Mucosa of descending colon (tissue), 3 donors: Measurements from ENCODE around the gene ZNF385A. TPM values are rescaled to one million over a fixed set of nuclear protein-coding genes. Genes with fewer than 3 reads are reported as not detected.
A peak's percentile ranks its signal among the peaks of the same experiment; 100 is the strongest.

Source experiments
- ATAC-seq: fragments of 200-7000 bp; cut with Tn5 transposase; one replicate; pipeline ENCODE4 v1.9.1; 2020; ENCODE audit warnings: mild to moderate bottlenecking, moderate library complexity
- DNase-seq, 3 donors: peaks; one replicate each; pipeline ENCODE4 v3.0.0-alpha.2; 2020
- H3K36me3 ChIP-seq: fragments of 200-600 bp; one replicate; pipeline ENCODE4 v1.8.0; 2021; ENCODE audit warnings: low read depth, mild to moderate bottlenecking
- H3K4me1 ChIP-seq: fragments of 200-600 bp; one replicate; pipeline ENCODE4 v1.8.0; 2021; ENCODE audit warnings: low read depth, mild to moderate bottlenecking
- H3K4me3 ChIP-seq: fragments of 200-600 bp; one replicate; pipeline ENCODE4 v1.8.0; 2021; ENCODE audit warnings: mild to moderate bottlenecking
- H3K9me3 ChIP-seq: fragments of 200-600 bp; one replicate; pipeline ENCODE4 v1.8.0; 2021; ENCODE audit warnings: mild to moderate bottlenecking
- CTCF ChIP-seq: fragments of 200-600 bp; IDR thresholded peaks from one replicate; pipeline ENCODE4 v1.8.0; 2022; ENCODE audit warnings: antibody characterized with exemption, mild to moderate bottlenecking
- intact Hi-C, 2 donors: fragments of 100-400 bp; cut with DNase I in 1 of 2; cut with micrococcal nuclease in 1 of 2; formaldehyde crosslinking; loops; one replicate each; pipeline versions ENCODE4 v1.11.0 to v1.11.1; 2022; cut with DNase I, micrococcal nuclease
- total RNA-seq, 3 donors: library from RNA; stranded (reverse); fragmentation: NEBNext Ultra II Directional in 2 of 3; extraction: Animal tissue kit (Norgen Biotek cat#: 25700) in 2 of 3; gene quantifications; one replicate each; pipeline versions ENCODE4 v1.2.1 to v1.2.4, GENCODE V29; 2021 to 2023
- donor health status: DM: no; HTN: no; CAD: no; lungs with moderate emphysema.
- donor health status: DM: no; HTN: no; CAD: no.
- donor health status: DM: no; HTN: yes; CAD: no.

Gene ZNF385A
- total RNA-seq, 3 donors from 2014 or later = 3.5 to 15.0 (median 10.4) TPM

- ATAC-seq (no peak), DNase-seq (no peak)
- intact Hi-C loops = no loop called here
- Histone ChIP-seq H3K36me3 (no peaks in the 10 kb centered on the region), H3K4me1 (peaks cover 12% of the 10 kb centered on the region), H3K9me3 (no peaks in the 10 kb centered on the region), H3K4me3 (no peak overlapping the region)
- no peak for TF ChIP-seq CTCF
Measured at GRCh38 chr12:54374562-54375258, 9.8 kb downstream of the ZNF385A start.

- H3K36me3 ChIP-seq = no peaks in the 10 kb centered on the region
- ATAC-seq = no peak
- H3K4me3 ChIP-seq = no peak overlapping the region
- intact Hi-C loops = no loop called here
- H3K9me3 ChIP-seq = no peaks in the 10 kb centered on the region
- DNase-seq = no peak
- H3K4me1 ChIP-seq = peaks cover 15% of the 10 kb centered on the region
- no peak for TF ChIP-seq CTCF
Measured at GRCh38 chr12:54373649-54374561, 10.6 kb downstream of the ZNF385A start.

GRCh38 chr12:54372113-54372806, 12.3 kb downstream of the ZNF385A start:
- no peak for DNase-seq
- peaks cover 16% of the 10 kb centered on the region for H3K4me1 ChIP-seq
- H3K9me3 ChIP-seq = no peaks in the 10 kb centered on the region
- TF ChIP-seq CTCF = no peak
- no peaks in the 10 kb centered on the region for H3K36me3 ChIP-seq
- no peak for ATAC-seq
- H3K4me3 ChIP-seq = no peak overlapping the region
- intact Hi-C loops = no loop called here

- H3K4me3 ChIP-seq = no peak overlapping the region
- peak in 2 of 3 donors; percentile 43 to 71 for DNase-seq
- H3K36me3 ChIP-seq = no peaks in the 10 kb centered on the region
- H3K9me3 ChIP-seq = no peaks in the 10 kb centered on the region
- intact Hi-C loops = no loop called here
- TF ChIP-seq CTCF = no peak
- no peak for ATAC-seq
- peaks cover 16% of the 10 kb centered on the region for H3K4me1 ChIP-seq
Measured at GRCh38 chr12:54371328-54372112, 13.0 kb downstream of the ZNF385A start.

- intact Hi-C loops = no loop called here
Measured at GRCh38 chr12:54370171-54370730, 14.3 kb downstream of the ZNF385A start.

More at GRCh38 chr12:54370171-54370730, 14.3 kb downstream of the ZNF385A start:
- DNase-seq (peak; percentile 74 to 87 (median 86)), ATAC-seq (peak; percentile 89)
- Histone ChIP-seq H3K4me3 (no peak overlapping the region), H3K36me3 (no peaks in the 10 kb centered on the region), H3K4me1 (peaks cover 16% of the 10 kb centered on the region), H3K9me3 (no peaks in the 10 kb centered on the region)
- TF ChIP-seq CTCF = peak; percentile 91
